HepG2 (cell line): ENCODE measurements around the gene HCFC1R1. TPM values are rescaled to one million over a fixed set of nuclear protein-coding genes. Genes with fewer than 3 reads are reported as not detected.

Experiments
- ATF2 ChIP-seq: sonication (generic); formaldehyde crosslinking; IDR thresholded peaks from 2 replicates; pipeline ENCODE4 v1.4.0; 2020; ENCODE audit warnings: missing genetic modification reagents
- NFYB ChIP-seq: sonication (generic); formaldehyde crosslinking; IDR thresholded peaks from 2 replicates; pipeline ENCODE4 v1.4.0; 2020; ENCODE audit warnings: missing genetic modification reagents
- NFYC ChIP-seq: IDR thresholded peaks from 2 replicates; pipeline ENCODE4 v1.6.1; 2016; ENCODE audit warnings: missing genetic modification reagents, missing compliant biosample characterization
- NR2F6 ChIP-seq, 2 experiments: IDR thresholded peaks; 2 replicates each; pipeline ENCODE4 v1.6.1; 2016; ENCODE audit warnings: antibody characterized with exemption in 1 of 2, mild to moderate bottlenecking in 1 of 2
- SIN3A ChIP-seq: IDR thresholded peaks from 2 replicates; pipeline ENCODE4 v1.6.1; 2011; ENCODE audit warnings: low read depth, mild to moderate bottlenecking, control low read depth, low read length, borderline replicate concordance
- SOX13 ChIP-seq, 3 experiments: fragments of 450-650 bp in 1 of 3; sonication (generic) in 1 of 3; formaldehyde crosslinking in 1 of 3; IDR thresholded peaks in 2 of 3; conservative IDR thresholded peaks in 1 of 3; 2 replicates each; pipeline versions ENCODE4 v1.5.0 to v1.6.1; 2016 to 2020; ENCODE audit warnings: antibody characterized with exemption in 1 of 3, mild to moderate bottlenecking in 1 of 3, missing compliant biosample characterization in 1 of 3, missing genetic modification reagents in 1 of 3, moderate library complexity in 1 of 3
- SP1 ChIP-seq, 2 experiments: fragments of 450-650 bp in 1 of 2; sonication (generic) in 1 of 2; formaldehyde crosslinking in 1 of 2; IDR thresholded peaks; 2 replicates each; pipeline versions ENCODE4 v1.4.0 to v1.6.1; 2016 to 2020; ENCODE audit warnings: missing genetic modification reagents in 1 of 2
- THAP11 ChIP-seq: IDR thresholded peaks from 2 replicates; pipeline ENCODE4 v1.6.1; 2016; ENCODE audit warnings: missing biosample characterization, missing genetic modification reagents
- ZNF20 ChIP-seq: sonication (generic); formaldehyde crosslinking; IDR thresholded peaks from 2 replicates; pipeline ENCODE4 v1.4.0; 2020; ENCODE audit warnings: mild to moderate bottlenecking, moderate library complexity, missing genetic modification reagents
- ZNF501 ChIP-seq: sonication (generic); formaldehyde crosslinking; IDR thresholded peaks from 2 replicates; pipeline ENCODE4 v1.5.1; 2020; ENCODE audit warnings: mild to moderate bottlenecking, moderate library complexity, missing genetic modification reagents
- ZNF543 ChIP-seq: sonication (generic); formaldehyde crosslinking; IDR thresholded peaks from 2 replicates; pipeline ENCODE4 v1.4.0; 2020; ENCODE audit warnings: mild to moderate bottlenecking, missing genetic modification reagents
- ZNF7 ChIP-seq: IDR thresholded peaks from 2 replicates; pipeline ENCODE4 v1.6.1; 2016; ENCODE audit warnings: missing biosample characterization, missing genetic modification reagents
- polyA plus RNA-seq, 8 experiments: library from polyadenylated mRNA; depleted of rRNA in 3 of 8; stranded (reverse) in 7 of 8; unstranded in 1 of 8; fragments of >200 nt; fragmentation: Illumina TruSeq in 4 of 8; extraction: Trizol in 4 of 8; gene quantifications; 2 replicates each; pipeline versions ENCODE4 v1.2.1 to v1.2.3, GENCODE V29; 2011 to 2016; ENCODE audit warnings: low read depth in 4 of 8, missing spikeins in 1 of 8, mixed read lengths in 1 of 8; ENCODE audit not compliant: insufficient read depth in 1 of 8
- total RNA-seq, 5 experiments: library from RNA; depleted of rRNA; stranded (reverse); fragments of >200 nt; fragmentation: Illumina TruSeq; extraction: Trizol; gene quantifications; 2 replicates each; pipeline ENCODE4 v1.2.3, GENCODE V29; 2016; ENCODE audit warnings: low read depth in 1 of 5

Gene HCFC1R1
- total and polyA plus RNA-seq, 2 of the 13 experiments (the other 11 are each of a cell fraction or from before 2014, with no cell fraction given) = 13.8 to 16.1 TPM

GRCh38 chr16:2981177-2981898, 42.4 kb downstream of the HCFC1R1 start (continued):
- 0 out of 2 replicates have a peak, but pooled peaks have one; percentile 21 for TF ChIP-seq SIN3A
- no peak for TF ChIP-seq SP1 (IDR thresholded peaks at IDR 0.05)
- TF ChIP-seq SP1 (CRISPR knock-in tag; IDR thresholded peaks at IDR 0.05) = peak; percentile 17; the same call in 1 of the 2 replicates
- peak; percentile 56 for TF ChIP-seq THAP11 (CRISPR knock-in tag)
- TF ChIP-seq ZNF501 = peak; percentile 62; the same call in 1 of the 2 replicates
- TF ChIP-seq NR2F6 (IDR thresholded peaks at IDR 0.05) = no peak
- TF ChIP-seq NR2F6 (CRISPR knock-in tag; IDR thresholded peaks at IDR 0.05) = peak; percentile 45
- 0 out of 2 replicates have a peak, but pooled peaks have one; percentile 70 for TF ChIP-seq ZNF20 (CRISPR knock-in tag)
- peak; percentile 45; the same call in 1 of the 2 replicates for TF ChIP-seq ATF2 (CRISPR knock-in tag)
- peak; percentile 51; the same call in 1 of the 2 replicates for TF ChIP-seq NFYB (CRISPR knock-in tag)
- peak; percentile 55 for TF ChIP-seq NFYC (CRISPR knock-in tag)
- 0 out of 2 replicates have a peak, but pooled peaks have one; percentile 37 for TF ChIP-seq ZNF7 (CRISPR knock-in tag)
- 0 out of 2 replicates have a peak, but pooled peaks have one; percentile 67 for TF ChIP-seq ZNF543 (CRISPR knock-in tag)
- TF ChIP-seq SOX13 (IDR thresholded peaks at IDR 0.05) = 0 out of 2 replicates have a peak, but pooled peaks have one; percentile 10
- peak in 1 of 2 experiments; percentile 8; a peak in 1 of 4 replicates for TF ChIP-seq SOX13 (CRISPR knock-in tag; conservative IDR thresholded peaks at IDR 0.05 in 1 of 2, IDR thresholded peaks at IDR 0.05 in 1 of 2)
